GM19468 (cell line): ENCODE data around the gene GCAT.

Experiments
- ATAC-seq: cut with Tn5 transposase; IDR thresholded peaks from one replicate; pipeline ENCODE4 v1.9.1; 2021; ENCODE audit warnings: mild to moderate bottlenecking, moderate library complexity, moderate number of reproducible peaks; ENCODE audit not compliant: unreplicated experiment; ENCODE audit errors: extremely low read depth

Gene GCAT

DNA sequence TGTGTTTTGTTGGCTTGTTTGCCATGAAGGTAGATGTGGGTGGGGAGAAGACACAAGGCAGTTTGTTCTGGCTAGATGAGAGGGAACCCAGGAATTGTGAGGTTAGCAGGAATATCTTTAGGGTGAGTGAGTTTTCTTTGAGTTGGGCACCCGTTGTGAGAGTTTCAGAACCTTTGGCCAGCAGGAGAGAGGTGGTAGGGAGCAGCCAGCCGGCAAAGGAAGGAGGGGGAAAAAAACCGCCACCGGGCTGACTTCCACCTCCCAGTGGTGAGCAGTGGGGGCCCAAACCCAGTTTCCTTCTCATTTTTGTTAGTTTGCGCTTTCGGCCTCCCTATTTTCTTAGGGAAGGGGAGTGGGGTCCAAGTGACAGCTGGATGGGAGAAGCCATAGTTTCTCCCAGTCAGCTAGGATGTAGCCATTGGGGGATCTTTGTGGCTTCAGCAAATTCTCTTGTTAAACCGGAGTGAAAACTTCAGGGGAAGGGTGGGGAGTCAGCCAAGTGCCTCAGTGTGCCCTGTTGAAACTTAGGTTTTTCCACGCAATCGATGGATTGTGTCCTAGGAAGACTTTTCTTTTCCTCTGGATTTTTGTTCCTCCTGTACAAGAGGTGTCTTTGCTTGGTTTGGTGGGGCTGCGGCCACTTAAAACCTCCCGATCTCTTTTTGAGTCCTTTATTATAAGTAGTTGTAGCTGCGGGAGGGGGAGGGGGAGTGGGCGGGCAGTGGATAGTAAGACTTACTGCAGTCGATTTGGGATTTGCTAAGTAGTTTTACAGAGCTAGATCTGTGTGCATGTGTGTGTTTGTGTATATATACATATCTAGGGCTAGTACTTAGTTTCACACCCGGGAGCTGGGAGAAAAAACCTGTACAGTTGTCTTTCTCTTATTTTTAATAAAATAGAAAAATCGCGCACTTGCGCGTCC, 1.1 kb upstream of the GCAT start:
- ATAC-seq, result no peak

DNA sequence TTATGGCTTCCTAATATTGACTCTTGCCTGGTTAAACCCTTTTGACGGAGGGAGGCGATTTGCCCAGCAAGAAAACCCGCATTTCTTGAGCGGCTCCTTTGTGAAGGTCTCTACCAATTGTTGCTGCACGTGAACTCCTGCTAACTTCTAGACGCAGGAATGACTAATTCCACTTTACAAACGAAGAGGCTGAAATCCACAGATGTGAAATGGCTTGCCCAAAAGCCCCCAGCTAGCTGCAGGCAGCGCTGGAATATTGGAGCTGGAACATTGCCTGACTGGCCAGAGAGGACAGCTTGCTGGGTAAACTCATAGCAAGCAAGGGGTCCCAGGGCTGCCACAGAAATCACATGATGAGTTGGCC, 542 bp downstream of the GCAT start:
- no peak for ATAC-seq

DNA sequence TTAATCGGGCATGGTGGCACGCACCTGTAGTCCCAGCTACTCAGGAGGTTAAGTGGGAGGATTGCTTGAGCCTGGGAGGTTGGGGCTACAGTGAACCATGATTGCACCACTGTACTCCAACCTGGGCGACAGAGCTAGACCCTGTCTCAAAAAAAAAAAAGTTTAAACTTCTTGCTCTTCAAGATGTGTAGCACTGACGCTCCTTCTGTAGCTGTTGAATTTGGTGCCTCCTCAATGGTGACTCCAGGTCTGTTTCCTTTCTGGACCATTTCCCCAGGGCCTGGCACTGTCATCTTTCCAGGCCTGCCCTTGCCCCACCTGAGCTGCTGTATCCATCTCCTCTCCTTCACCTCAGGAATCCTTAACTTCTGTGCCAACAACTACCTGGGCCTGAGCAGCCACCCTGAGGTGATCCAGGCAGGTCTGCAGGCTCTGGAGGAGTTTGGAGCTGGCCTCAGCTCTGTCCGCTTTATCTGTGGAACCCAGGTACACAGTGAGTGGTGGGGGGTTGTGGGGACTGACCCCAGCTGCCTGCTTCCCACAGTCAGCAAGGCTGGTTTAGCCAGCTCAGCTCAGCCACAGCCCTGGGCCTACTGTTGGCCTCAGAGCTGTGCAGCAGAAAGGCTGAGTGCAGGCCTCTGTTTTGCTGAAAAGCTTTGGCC, 2.1 kb downstream of the GCAT start:
- no peak for ATAC-seq

DNA sequence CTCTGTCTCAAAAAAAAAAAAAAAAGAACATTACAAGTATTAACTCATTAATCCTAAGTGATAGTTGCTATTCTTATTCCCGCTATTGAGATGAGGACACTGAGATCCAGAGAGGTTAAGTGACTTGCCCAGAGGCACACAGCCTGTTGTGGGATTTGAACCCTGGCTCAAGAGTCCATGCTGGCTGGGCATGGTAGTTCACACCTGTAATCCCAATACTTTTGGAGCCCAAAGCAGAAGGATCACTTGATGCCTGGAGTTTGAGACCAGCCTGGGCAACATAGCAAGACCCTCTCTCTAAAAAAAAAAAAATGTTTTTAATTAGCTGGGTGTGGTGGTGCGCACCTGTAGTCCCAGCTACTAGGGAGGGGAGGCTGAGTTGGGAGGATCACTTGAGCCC, 4.1 kb downstream of the GCAT start:
- ATAC-seq, result no peak

DNA sequence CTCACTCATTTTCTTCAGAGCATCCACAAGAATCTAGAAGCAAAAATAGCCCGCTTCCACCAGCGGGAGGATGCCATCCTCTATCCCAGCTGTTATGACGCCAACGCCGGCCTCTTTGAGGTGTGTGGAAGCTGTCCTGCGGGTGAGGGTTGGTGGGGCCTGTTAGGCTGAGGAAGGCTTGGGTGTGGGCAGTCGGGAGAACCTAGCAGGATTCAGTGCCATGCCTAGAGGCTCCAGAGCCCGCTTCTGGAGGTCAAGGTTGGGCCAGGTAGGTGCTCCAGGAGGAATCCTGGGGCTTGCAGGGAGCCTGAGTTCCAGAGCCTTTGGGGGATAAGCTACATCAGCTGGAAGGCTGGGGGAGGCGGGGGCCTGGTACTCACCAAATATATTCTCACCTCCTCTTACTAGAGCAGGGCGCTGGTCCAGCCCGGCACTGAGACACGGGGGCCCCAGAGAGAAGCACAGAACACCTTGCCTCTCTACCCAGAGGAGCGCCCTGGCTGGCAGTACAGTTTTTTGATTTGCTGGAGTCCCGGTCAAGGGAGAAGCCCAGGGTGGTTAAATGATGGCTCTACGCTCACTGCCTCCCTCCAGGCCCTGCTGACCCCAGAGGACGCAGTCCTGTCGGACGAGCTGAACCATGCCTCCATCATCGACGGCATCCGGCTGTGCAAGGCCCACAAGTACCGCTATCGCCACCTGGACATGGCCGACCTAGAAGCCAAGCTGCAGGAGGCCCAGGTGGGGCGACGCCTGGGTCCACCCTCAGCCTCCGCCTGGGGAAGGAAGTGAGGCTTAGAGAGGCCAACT, 5.3 kb downstream of the GCAT start:
- no peak for ATAC-seq

DNA sequence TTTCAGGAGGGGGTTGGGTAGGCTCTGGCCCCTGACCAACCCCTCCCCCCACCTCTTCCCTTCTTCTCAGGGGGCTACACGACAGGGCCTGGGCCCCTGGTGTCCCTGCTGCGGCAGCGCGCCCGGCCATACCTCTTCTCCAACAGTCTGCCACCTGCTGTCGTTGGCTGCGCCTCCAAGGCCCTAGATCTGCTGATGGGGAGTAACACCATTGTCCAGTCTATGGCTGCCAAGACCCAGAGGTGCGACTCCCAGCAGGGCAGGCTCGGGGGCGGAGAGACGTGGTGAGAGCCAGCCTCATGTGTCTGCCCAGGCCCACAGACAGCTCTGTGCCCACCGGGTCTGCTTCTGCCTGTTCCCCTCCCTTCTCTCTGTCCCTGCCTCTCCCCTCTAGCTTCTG, 7.9 kb downstream of the GCAT start:
- ATAC-seq, result no peak

DNA sequence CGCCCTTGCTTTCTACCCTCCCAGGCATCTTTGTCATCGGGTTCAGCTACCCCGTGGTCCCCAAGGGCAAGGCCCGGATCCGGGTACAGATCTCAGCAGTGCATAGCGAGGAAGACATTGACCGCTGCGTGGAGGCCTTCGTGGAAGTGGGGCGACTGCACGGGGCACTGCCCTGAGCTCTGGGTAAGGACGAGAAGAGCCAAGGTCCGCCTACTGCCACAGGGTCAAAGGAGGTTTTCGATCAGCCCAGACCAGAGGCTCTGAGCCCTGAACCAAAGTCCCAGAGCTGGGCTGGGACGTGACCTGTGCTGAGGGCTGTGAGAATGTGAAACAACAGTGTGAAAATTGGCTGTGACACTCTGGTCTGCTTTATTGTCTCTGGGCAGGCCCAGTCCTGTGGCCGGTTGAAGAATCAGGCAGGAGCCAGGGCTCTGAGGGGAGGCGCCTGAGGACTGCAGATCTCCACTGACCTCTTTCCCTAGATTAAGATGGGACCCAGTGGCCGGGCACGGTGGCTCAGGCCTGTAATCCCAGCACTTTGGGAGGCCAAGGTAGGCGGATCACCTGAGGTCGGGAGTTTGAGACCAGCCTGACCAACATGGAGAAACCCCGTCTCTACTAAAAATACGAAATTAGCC, 8.9 kb downstream of the GCAT start:
- ATAC-seq, result no peak

DNA sequence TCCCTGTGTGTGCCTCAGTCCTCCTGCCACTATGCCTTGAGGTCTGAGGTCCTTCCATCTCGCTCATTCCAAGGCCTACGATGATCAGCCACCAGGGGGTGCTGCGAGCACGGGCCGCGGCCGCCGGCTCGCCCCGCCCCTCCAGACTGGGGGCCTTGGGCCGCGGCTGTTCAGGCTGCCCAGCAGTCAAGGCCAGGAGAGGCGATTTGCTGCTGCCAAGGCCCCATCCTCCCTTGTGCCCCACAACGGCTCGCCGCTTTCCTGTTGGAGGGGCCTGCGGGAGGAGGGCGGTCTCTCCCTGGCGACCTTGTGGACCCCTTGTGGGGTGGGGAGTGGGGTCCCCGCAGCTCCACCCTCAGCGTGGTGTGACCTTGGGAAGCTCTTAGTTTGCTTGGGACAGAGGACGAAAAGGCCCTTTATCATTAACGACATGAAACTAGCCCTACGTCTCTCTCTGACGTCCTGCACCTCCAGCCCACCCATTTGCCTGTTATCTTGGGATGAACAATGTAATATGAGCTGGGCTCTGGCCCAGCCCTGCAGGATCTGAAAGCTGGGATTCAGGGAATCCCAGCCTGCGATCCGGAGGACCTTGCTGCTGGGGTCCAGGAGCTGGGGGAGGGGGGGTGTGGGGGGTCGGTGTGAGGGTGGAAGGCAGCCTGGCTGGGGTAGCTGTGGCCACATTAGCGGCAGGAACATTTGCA, 10.1 kb downstream of the GCAT start:
- no peak for ATAC-seq

DNA sequence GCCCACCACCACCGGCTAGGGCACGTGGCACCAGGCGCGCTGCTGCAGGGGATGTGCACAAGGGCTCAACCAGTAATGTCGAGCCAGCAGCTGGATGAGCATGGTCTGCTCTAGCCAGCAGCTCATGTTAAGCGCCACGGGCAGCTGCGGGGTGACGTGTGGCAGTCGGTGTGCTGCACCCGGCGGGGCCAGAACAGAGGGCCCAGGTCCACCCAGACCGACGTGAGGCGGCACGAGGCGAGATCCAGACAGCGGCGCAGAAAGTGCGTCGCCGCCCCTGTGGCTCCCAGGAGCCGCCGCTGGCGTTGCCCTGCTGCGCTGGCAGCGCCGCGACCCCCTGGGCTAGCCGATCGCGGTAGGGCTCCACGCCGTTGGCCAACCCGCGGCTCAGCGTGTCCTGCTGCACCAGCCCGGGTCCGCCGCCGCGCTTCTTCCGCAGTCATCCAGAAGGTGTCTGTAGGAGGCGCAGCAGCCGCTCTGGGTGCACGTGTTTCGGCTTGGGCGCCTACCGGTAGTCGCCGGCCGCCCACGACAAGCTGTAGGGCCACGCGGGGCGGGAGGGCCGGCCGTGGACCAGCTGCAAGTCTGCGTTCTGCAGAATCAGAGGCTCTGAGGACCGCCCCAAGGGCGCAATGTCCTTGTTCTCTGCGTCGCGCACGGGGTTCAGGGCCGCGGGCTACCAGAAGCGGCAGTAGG, 10.8 kb downstream of the GCAT start:
- no peak for ATAC-seq

DNA sequence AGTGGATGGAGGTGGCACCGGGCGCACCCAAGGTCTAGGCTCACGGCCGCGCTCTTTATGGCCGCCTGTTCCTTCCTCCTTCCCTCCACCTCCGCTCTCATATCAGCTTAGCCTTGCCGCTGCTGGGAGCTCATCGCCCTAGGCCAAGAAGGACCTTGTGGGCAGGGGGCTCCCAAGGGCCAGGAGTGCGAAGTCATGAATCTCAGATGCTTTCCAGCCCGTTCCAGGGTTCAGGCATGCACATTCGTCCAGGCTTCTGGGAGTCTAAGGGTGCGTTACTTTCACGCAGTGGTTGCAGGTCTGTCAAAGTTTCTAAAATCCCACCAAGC, 11.3 kb downstream of the GCAT start:
- no peak for ATAC-seq

DNA sequence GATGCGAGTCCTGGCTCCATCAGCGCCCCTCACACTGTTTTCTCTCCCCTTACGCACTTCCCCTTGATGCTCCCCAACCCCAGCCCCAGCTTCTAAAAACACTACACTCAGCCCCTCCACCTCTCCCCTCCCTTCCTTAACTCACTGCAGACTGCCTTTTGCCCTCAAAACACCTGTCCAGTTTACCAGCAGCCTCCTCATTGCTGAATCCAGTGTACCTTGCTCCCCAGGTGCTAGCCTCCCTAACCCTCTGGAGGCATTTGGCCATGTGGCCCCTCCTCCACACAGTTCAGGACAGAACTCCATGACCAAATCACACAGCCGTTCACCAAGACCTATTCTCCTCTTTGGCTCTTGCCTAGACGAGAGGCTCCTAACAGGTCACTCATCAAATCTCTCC, 12.6 kb downstream of the GCAT start:
- no peak for ATAC-seq

DNA sequence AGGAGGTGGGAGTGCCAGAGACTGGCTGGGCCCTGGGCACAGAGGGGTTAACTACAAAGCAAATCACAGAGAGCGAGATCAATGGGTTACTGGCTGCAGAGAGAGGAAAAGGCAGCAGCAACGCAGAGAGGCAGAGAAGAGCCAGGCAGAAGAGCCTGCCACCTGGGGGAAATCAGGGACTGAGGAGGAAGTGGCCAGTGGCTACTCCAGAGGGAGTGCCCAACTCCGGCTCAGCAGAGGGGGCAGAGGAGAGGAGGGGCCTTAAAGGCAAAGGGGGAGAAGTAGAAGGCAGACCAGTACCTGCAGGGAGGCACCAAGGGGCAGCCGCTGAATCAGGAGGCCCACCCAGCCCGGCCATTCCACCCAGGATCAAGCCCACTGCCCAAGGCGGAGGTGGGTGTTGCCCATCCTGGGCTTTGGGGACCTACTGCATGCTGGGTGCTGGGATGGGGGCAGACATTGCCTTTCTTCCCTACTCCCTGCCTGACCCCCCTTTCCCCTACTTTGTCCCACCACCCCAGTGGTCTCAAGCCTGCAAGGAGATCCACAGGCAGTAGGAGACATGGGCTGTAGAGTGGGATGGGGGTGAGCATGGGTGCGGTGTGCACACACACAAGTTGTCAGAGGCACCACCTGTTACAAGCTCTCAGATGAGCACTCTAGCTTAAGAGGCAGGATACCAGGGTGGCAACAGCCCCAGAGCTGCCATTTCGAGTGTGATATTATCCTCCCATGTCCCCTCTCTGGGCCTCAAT, 14.5 kb downstream of the GCAT start:
- no peak for ATAC-seq

DNA sequence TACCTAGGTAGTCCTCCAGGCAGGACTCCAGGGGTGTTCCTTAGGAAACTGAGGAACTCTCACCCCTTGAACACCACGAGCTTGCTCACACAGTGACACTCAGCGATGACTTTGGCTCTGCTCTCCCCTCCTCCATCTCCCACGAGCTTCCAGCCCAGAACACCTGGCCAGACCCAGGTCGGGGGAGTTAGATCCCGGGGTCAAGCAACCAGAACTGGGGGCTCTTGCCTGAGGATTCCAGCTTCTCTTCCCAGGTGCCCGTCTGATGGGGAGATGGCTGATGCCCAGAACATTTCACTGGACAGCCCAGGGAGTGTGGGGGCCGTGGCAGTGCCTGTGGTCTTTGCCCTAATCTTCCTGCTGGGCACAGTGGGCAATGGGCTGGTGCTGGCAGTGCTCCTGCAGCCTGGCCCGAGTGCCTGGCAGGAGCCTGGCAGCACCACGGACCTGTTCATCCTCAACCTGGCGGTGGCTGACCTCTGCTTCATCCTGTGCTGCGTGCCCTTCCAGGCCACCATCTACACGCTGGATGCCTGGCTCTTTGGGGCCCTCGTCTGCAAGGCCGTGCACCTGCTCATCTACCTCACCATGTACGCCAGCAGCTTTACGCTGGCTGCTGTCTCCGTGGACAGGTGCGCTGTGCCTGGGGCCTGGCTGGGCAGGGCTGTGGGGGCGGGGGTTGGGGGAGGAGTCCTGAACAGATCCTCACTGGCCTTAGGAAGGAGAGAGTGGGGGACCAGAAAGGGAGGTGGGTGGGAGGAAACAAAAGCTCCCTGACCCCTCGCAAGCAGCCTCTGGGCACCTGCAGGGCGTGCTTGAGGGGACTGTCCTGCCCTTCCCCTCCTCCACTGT, 15.6 kb downstream of the GCAT start, which contains the start of gene GALR3:
TSS of gene GALR3 (plus strand) at position 249 of the 852 bp plus-strand sequence. CDS start at position 274, 25 bp downstream.
- ATAC-seq, result no peak

DNA sequence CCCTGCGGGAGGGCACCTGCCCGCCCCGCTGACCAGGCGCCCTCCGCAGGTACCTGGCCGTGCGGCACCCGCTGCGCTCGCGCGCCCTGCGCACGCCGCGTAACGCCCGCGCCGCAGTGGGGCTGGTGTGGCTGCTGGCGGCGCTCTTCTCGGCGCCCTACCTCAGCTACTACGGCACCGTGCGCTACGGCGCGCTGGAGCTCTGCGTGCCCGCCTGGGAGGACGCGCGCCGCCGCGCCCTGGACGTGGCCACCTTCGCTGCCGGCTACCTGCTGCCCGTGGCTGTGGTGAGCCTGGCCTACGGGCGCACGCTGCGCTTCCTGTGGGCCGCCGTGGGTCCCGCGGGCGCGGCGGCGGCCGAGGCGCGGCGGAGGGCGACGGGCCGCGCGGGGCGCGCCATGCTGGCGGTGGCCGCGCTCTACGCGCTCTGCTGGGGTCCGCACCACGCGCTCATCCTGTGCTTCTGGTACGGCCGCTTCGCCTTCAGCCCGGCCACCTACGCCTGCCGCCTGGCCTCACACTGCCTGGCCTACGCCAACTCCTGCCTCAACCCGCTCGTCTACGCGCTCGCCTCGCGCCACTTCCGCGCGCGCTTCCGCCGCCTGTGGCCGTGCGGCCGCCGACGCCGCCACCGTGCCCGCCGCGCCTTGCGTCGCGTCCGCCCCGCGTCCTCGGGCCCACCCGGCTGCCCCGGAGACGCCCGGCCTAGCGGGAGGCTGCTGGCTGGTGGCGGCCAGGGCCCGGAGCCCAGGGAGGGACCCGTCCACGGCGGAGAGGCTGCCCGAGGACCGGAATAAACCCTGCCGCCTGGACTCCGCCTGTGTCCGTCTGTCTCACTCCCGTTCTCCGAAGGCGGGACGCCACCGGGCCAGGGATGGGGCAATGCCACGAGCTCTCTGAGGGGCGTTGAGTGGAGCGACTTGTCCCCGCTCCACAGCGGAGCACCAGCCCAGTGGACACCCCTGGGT, 17.2 kb downstream of the GCAT start:
- no peak for ATAC-seq

DNA sequence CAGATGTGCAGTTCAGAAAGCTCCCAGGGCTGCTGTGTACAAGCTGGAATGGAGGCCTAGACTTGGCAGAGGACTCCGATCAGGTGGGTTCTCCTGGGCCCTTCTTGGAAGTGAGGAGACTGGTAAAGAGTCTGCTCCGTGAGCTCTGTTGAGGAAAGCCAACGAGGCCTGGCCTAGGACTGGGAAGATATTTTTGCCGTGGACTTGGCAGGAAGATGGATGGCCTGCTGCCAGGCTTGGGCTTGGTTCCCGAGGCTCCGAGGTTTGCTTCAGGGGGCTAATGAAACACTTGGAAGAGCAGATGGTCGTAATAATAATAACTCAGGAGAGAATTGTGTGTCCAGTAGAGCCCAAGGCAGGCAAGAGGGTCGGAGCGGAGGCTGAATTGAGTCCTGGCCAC, 19.3 kb downstream of the GCAT start:
- ATAC-seq, result no peak

DNA sequence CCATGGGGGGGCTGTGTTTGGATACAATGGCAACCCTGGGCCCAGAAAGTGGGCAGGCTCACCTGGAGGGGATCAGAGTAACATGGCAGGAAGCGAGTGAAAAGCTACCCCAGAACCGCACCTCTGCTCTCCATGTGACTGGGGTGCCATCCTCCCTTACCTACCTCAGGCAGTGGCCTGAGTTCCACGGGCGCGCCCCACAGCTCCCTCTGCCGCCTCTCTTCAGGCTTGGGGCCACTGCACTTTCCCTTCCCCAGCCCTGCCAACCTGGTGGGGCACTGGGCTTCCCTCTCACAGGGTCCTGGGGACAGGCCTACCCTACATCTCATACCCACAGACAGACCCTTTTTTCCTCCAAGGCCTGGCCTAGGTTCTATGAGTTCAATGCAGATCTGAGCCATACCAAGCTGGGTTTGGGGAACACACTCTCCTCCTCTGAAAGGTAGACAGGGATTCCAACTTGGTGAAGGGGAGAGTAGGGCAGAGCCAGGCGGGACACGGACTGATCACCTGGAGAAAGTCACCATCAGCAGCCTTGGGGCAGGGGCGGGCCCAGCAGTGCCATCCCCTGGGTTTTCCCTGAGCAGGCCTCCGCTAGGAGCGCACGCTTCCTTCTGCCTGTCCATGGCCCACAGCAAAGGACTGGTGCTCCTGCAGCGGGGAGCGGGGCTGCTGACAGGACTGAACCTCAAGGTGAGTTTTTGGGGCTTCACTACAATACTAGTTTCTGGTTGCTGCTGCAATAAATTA, 22.5 kb downstream of the GCAT start:
- ATAC-seq, result no peak
